GM10847 (cell line): ENCODE measurements around the gene GNLY.

Experiments
- POLR2A ChIP-seq: IDR thresholded peaks from 2 replicates; pipeline ENCODE4 v1.6.1; 2011; ENCODE audit not compliant: insufficient read length; ENCODE audit errors: extremely low read depth

The GNLY gene

DNA sequence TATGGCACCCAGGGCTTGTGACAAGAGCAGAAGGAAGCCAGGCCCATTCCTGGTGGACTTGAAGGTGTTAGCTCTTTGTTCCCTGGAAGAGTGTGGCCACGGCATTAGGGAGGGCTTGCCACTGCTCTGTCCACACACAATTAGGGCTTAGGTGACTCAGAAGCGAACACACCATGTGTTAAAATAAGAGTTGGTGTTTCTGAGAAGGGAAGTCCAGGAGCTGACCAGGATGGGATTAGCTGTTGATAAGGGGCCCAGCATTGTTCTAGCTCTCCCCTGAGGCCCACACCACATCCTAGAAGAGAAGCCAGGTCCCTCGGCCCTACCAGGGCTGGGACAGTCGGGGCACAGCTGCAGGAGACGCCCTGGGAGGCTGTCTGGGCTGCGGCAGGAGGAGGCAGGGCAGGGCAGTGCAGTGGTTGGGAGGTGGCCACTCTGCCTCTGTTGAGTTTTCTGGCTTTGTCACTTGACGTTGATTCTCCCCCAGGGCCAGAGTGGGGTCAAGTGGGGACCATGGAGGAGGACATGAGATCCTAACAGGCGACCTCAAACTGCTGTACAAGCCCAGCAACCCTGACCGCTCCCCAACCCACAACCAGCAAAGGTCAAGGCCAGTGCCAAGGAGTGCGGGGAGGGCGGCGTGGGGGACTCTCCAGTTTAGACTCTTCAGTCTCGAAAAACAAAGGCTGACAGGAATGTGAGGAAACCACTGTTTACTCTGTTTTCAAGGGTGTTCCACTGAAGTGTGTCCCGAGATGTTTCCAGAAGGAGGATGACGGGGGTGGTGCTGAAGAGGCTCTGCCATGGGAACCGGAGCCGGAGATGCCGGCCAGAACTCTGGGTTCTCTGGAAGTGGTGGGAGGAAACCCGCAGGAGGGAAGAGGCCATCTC lies 16.8 kb downstream of the GNLY start:
- no peak for TF ChIP-seq POLR2A

DNA sequence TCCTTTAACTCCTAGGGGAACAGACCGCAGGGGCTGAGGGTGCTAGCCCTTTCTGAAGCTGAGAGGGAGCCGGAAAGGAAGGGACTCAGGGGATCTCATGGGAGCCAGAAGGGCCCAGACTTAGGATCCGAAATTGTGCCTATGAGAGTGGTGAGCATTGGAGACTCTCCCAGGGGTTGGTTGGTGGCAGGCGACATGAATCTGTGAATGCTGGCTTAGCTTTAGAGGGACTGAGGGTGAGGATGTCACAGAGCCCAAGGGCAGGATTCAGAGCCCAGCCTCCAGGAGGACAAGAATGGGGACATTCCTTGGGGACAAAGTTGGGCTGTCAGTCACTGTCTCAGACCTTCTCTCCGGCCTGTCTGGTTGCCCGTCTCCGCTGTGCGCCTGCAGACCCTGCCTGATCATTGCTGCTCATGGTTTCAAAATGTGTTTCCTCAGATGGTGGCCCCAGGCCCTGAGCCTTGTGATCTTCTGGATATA lies 17.5 kb downstream of the GNLY start:
- TF ChIP-seq POLR2A: no peak

DNA sequence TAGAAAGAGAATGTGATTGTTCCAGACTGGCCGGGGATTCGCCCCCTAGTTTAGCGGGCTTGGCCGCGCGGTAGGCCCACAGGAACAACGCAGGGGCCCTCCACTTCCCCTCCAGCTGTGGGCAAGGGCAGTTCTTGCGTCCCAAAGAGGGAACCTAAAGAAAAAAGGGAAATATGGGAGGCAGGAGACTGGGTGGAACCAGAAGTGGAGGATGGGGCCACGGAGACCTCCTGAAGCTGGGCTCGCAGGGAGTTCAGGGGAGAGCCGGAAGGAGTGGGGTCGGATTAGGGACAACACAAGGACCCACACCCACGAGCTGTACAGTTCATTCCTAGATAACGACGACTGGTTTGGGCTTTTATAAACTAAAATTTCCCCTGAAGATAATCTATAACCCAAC lies 18.2 kb downstream of the GNLY start:
- no peak for TF ChIP-seq POLR2A

DNA sequence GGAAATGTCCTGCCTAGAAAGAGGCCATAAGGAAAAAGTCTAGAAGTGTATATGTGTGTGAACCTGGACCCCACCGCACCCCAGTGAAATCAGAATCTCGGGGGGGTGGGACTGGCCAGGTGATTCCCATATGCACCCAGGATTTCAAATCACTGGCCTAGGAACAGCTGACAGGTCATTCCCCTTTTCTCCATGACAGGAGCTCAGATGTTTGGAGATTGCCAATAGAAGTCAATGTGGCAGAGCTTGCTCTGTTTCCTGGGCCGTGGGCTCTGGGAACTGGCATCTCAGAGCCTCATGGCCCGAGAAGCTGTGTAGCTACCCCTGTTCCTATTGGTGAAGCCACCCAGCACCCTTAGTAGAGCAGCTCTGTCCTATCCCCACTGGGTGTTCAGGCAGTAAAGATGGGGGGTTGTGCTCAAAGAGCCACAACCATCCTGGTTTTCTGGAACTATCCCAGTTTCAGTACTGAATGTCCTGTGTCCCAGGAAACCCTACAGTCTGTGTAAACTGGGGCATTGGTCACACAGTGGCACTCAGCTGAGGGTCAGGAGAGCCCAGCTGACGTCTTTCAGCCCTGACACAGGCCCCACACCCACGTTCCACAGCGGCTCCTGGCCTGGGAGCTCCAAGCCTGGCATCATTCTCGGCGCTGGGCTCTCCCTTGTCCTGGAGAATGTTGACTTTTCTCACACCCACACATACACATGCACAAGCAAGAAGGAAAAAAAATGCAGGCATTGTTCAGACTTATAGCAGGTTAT lies 18.9 kb downstream of the GNLY start:
- TF ChIP-seq POLR2A: no peak

DNA sequence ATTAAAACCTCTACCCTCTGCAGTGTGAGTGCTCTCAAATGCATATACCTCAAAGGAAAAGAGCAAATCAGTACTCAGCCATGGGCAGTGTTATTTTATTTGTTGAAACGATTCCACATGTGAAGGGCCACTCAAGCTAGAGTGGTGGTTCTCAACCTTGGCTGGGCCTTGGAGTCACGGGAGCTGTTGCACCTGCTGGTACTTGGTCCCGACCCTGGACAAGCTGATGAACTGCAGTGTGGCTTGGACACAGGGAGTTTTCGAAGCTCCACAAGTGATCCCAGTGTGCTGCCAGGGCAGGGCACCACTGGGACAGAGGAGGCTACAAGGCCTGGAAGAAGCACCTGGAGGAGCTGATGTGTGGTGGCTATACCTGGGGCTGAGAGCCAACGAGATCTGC lies 19.7 kb downstream of the GNLY start:
- TF ChIP-seq POLR2A: no peak

DNA sequence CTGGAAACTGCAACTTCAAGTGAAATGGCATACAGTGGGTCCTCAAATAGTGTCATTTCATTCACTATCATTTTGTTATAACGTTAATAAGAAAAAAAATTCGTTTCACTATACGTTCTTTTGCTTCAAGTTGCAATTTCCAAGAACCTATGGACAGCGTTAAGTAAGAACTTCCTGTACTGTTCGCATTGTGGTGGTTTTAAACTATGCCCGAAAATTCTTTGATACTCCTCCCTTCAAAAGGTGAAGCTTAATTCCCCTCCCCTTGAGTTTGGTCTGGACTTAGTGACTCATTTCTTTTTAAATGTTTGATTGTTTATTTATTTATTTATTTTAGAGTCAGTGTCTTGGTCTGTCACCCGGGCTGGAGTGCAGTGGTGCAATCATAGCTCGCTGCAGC lies 20.7 kb downstream of the GNLY start:
- TF ChIP-seq POLR2A: no peak

DNA sequence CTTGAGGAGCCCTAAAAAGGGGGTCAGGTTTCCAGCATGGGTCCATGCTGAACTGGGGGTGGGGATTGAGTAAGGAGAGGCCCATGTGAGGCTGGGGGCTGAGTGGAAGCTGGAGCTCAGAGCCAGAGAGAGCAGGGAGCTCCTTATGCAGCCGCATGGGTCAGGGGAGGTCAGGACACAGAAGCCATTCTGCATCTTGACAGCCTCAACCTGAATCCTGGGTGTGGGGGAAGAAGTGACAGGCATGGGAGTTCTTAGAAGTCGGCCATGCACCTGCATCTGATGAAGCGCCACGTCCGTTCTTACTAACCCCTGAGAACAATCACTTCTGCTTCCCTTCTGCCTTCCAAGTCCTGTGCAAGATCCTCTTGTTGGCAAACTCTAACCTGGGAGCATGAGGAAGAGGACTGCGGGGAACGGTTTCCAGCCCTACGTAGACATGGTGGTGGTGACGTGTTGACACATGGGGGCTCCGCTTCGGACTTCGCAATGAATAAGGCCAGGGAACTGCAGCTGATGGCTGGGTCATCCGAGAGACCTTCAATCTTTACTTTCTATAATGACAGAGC lies 22.3 kb downstream of the GNLY start:
- no peak for TF ChIP-seq POLR2A

DNA sequence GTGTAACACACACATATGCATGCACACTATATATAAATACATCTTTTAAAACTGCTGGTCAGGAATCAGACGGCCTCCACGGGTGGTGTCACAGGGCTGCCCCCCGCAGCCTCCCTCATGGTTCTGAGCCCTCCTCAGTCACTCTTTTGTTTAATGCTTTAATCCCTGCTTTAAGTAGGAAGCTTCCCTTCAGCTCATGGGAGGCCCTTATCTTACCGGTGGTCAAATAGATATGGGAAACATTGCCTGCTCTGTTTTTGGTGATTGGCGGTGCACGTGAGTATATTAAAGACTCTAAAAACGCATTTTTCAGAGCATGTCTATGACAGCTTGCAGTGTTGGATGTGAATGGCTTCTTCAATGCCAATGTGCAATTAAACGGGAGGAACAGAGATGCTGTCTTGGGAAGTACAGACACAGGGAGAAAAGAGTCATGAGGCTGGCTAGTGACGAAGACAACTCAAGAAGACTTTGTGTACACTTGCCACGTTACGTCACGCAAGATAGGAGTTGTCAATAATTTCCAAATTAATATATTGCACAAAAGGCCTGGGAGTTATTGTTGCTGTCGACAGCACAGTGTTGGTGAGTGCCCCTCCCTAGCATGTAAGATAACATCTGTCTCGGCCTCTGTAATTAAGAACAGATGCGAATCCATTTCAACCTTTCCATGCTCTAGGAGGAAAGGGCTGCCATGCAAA lies 23.3 kb downstream of the GNLY start:
- no peak for TF ChIP-seq POLR2A

DNA sequence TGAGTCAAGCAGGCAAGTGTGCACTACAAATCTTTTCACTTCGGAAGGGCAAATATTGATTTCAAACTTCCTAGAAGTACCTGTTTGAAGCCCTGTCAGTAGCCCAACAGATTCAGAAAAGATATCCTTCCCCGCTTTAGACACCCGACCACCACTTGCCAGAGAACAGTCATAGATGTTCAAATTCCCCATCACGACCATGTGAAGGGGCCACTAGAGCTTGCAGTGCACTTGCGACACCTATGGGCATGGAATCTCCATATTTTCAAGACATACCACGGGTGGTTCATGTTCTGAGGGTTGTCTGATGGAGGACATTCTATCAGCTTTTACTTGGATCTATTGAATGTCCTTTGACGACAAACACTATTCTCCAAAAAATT lies 23.8 kb downstream of the GNLY start:
- TF ChIP-seq POLR2A: no peak

DNA sequence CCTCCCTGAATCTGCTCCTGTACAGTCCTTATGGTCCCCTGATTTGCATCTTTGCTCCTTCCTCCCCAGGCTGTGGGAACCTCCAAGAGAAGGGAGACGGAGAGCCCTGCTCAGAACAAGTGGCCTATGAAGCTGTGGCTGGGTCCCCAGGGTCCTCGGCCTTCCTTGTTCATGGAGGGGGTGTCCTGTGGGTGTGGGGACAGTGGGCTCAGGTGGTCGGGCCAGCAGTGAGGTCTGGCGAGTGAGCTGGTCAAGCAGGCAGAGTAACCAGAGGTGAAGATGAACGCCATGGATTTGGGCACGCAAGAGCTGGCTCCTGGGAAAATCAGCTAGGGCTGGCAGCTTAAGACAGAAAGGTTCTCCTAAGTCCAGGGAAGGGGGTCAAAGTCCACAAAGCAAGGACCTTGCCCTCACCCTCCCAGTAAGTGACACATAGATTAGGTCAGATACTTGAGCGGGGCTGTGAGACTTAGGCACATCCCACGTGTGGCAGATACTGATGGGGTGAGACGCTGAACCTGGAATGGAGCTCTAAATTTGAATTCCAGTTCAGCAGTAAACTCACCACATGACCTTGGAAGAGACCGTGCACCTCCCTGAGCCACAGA lies 24.8 kb downstream of the GNLY start:
- TF ChIP-seq POLR2A: no peak

DNA sequence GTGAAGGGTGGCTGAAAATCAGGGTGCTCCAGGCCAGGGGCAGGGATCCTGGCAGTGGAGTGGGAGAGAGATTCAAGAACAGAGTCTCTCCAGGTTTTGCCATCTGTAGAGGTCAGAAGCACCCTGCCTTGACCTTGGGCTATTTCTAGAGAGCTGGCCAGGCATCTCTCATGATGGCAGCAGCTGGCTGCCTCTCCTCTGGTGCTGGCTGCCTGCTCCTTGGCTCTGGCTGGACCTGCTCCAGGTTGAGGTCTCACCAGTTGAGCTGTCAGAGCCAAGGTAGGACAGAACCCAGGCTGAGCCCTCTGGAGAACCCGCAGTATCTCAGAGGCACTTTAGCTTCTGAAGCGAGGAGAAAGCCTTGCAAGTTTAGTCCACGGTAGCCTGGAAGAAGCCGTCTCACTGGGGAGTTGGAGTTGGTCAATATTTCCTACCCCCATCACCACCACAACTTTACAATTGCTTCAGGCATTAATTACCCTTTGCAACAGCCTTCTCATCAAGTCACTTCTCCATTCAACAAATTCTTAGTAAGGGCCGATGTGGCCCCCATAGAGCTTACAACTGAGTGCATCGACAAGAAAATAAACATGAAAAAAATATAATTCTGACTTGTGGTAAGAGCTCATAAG lies 25.6 kb downstream of the GNLY start:
- TF ChIP-seq POLR2A: no peak

DNA sequence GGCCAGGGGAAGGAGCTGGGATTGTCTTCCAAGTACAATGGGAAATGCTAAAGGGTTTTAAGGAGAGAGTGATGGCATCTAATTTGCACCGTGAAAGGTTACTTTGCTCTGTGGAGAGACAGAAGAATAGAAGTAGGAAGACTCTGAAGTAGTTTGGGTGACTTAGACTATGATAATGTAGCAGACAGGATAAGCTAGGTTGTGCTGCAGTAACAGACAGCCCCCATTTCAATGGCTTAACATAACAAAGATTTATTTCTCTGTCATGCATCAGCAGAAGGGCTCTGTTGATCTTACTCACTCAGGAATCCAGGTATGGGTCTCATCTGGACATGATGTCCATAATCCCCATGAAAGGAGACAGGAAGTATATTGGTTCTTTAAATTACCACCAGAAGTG lies 26.4 kb downstream of the GNLY start:
- TF ChIP-seq POLR2A: no peak

DNA sequence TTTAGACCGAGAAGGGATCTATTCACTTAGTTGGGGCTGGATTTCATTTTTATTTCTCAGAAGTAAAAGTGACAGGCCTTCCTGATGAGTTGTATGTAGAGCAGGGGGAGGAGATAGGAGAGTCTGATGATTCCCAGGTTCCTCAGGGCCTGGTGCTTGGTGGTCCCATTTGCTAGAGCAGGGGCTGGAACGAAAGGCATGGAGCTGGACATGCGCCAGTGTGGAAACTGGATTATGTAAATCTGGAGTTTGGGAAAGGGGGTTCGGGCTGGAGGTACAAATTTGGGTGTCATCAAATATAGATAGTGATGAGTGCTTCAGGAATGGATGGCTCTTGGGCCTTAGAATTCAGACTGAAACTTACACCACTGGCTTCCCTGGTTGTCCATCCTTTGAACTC lies 27.5 kb downstream of the GNLY start:
- TF ChIP-seq POLR2A: no peak

DNA sequence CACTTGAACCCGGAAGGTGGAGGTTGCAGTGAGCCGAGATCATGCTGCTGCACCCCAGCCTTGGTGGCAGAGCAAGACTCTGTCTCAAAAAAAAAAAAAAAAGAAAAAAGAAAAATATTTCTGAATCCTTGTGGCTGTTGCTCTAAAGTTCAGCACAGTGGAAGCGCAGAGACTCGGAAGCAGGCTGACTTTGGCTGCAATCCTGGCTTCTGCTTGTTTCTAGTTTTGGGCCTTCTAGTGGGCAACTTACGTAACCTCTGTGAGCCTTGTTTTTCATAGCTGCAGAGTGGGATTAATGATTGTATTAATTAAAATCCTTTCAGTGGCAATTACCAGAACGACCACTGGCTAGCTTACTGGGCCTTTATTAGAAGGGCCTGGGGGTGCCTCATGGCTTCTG lies 28.4 kb downstream of the GNLY start:
- TF ChIP-seq POLR2A: no peak
